Stimulated activated naive CD4-positive, alpha-beta T cell treated with Interleukin-2 at 50 U/mL for 16 hours (primary cell): ENCODE measurements around the gene CCDC136.
A peak's percentile ranks its signal among the peaks of the same experiment; 100 is the strongest.

Experiments used
- DNase-seq: peaks from one replicate; lab custom pipeline; 2025; lab: John Stamatoyannopoulos, UW

Gene CCDC136

DNA sequence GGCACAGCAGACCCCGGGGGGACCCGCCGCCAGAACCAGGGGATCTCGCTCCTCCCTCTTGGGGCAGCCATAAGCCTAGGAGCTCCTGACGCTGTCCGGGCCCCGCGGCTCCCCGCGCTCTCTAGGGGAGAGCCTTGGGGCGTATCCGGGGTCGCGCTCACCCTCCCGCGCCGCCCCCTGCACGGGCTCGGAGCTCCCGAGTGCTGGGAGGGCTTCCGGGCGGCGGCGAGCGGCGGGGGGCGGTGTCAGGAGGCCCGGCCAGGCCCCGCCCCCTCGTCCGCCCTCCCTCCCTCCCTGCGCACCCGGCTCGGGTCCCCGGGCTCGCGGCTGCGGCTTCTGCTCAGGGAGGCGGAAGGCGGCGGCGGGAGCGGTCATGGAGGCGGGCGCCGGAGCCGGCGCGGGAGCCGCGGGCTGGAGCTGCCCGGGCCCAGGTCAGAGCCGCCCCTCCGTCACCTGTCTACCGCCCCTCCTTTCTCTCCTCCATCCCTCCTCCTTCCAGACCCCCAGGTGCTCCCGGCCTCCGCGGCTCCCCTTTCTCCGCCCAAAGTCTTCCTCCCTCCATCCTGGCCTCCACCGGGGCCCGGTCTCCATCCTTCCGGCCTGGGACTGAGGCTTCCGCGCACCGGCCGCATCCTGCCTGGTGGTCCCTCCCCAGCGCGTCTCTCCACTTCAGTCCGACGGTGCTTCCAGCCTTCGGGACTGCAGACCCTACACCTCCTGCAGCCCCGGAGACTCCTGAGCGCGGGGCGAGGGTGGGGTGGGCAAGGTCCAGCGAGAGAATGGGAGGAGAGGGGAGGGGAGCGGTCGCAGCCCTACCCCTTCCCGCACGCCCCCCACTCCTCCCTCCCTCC, at the start of gene CCDC136:
Gene CCDC136, plus strand, starts transcription at position 848 of the 851 bp plus-strand sequence. CDS start 444 bp downstream, outside the sequence.
- DNase-seq = peak; percentile 74

DNA sequence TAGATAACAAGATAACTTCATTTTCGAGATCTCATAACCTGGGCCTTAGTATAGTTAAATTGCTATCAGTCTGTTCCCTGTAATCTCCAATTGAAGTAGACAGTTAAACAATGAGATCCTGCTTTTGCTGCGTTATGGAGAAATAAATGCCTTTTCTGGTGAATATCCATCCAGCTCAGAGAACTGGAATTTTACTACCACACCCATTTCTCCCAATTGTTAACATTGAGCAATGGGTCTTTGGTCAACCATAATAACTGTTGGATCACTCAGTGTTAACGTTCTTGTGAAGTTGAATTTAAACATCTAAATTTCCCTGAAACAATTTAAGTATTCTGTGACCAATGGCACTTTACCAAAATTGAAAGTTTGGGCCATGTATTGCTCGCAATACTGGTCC, 49.6 kb upstream of the CCDC136 start:
- DNase-seq = no peak

DNA sequence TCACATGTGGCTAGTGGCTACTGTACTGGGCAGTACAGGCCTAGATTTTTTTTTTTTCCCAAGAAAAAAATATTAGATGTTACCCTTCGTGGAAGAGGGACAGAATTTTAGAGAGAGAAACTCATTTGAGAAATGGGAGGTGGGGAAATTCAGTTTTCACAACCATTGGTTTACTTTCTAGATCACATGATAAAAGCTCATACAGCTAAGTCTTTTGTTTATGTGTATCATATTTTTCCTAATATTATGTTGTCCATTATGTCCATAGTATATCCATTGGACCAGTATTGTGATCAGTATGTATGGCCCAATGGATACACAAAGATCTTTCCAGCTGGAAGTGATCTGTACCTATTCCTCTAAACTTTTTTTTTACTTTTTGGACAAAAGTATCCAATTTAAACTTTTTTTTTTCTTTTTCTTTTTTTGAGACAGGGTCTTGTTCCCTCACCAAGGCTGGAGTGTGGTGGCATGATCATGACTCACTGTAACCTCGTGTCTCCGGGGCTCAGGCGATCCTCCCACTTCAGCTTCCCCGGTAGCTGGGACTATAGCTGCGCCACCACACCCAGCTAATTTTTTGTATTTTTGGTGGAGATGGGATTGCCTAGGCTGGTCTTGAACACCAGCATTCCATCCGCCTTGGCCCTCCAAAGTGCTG, 48.5 kb upstream of the CCDC136 start:
- no peak for DNase-seq

DNA sequence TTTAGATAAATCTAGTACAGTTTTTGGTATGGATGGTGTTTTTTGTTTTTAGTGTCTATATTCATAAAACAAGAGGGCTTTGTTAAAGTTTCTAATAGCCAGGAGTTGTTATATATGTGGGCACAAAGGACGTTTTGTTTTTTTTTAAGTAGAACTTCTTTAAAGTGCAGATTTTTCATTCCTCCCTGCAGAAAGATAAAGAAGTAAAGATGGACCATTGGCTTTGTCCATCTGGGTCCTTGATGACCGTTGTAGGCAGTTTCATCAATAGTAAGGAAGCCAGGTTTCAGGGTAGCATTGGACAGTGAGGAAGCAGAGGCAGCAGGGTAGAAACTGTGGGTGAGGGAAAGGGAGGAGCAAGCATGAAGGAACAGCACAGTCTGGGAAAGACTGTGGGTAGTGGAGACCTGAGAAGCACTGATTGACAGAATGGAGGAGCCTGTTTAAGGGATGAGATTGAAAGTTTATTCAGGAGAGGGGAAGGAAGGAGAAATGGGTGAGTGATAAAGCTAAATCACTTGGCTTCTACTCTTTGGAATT, 47.3 kb upstream of the CCDC136 start:
- DNase-seq = no peak

DNA sequence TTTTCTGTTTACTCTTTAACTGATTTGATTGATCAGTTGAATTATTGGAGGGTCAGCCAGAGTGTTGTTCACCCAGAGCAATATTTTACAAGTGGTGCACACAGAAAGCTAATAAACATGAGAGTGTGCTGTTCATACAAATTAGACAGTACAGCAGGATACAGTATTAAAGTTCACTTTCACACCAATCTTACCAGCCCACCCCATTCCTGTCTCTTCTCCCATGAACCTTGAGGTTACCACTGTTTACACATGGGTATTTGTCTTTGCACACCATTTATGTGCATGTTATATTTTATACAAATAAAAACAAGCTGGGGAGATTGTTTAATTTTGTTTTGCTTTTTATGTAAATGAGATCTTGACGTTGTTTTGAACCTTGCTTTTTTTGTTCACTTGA, 46.1 kb upstream of the CCDC136 start:
- DNase-seq = no peak

DNA sequence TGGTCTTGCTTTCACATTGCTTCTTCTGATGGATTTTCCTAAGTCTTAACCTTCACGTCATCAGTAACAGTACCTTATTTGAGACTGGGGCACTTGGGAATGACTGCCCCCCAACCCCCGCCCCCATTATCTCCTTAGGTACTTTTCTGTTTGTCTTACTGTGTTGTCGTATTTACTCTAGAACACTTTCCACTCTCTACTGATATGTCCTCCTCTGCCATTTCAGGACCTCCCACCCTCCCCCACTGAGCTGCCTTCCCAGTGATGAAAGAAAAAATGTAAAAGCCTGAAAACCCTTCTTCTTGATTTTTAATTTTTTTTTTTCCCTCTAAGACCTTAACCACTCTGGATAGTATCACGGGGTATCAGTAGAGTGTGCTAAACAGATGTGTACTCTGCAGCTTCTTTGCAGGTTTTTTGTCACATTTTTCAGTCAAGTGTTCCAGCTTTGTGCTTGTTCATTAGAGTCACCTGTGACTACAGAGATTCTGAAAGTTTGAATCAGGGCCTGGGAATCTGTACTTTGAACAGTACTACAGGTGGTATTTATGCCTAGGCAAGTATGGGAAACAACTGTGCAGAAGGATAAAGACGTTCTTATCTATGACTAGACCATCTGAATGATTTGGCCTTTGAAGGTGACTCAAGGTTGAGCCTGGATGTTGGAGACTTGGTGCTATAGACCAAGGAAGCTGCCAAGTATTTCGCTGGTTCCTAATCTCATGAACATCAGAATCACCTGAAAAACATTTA, 44.3 kb upstream of the CCDC136 start:
- no peak for DNase-seq

DNA sequence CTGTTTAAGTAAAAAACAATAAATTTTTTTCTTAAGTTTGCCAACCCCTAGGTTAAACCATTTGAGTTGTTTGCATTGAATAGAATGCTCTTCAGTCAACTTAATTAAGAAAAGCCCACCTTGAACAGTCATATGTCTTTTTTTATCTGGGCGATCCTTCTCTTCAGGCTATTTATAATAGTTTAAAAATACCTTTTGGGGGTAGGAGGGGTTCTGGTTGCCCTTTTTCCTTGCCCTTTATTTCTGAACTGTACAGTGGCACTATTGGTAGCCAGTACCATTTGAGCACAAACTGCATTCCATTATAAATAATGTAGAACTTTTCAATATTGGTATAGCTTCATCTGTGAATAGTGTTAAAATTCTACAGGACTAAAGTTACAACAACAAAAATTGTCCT, 39.5 kb upstream of the CCDC136 start:
- DNase-seq = no peak

DNA sequence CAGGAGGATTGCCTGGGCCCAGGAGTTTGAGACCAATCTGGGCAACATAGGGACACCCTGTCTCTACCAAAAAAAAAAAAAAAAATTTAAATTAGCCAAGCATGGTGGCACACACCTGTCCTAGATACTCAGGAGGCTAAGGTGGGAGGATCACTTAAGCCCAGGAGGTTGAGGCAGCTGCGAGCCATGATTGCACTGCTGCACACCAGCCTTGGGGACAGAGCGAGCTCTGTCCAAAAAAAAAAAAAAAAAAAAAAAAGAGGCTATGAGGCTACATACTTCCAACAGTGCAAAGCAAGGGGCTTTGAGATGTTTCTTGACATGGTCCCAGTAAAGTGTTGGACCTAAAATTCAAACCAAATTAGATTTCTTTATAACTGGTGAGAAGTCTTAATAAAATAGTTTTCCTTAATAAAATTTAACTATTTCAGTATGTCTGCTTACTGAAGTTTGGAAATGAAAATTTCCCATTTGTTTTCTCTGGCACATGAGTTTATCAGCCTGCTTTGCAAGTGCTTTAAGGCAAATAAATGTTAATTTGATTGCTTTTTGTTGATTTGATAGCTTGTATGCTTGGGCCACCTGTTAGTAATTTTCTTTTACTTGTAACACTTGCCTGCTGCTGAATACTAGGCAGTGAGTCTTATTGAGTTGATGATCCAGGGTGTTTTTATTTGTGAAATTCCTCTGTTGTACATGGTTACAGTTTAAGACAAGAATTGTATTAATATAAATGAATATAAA, 36.5 kb upstream of the CCDC136 start:
- DNase-seq = no peak

DNA sequence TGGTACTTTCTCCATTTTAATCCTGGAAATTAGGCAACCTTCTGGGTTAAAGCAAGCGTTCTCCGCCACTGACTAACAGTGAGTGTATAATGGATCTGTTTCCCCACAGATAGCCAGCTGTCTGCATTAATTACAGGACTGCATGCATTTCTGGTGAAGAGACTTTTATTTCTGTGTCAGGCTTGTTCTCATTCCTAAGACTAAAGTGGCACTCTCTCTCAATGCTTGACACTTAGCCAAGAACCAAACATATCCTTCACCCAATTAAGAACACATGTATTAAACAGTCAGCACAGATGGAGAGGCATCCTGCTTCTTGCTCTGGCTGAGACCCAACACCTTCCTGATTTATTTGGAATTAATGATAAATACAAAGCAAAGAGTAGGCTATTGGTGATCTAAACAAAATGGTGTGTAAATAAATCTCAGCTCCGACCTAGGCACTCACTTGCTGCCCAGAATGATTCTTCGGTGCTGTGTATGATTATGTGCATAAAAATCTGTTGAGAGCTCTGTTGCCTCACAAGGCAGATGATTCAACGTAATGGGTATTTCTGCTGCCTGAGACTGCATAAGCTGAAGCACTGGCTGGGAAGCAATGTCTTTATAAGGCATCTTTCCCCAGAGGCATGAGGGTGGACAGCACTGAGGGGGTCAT, 35.8 kb upstream of the CCDC136 start:
- DNase-seq = no peak

DNA sequence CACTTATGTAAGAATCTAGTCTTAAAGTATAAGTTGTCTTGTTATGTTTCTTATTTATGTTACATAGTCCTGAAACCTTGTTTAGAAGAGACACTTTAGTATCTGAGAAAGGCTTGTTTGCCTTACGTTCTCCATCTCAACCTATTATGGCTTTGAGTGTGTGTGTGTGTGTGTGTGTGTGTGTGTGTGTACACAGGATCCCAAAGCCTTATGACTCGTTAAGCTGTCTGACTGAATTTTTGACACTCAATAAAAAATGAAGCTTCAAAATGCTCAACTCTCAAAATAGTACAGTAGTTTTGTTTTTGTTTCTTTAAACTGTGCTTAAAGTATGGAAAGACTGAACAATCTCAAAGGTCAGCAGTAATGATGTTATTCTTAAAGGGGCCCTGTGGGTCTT, 34.6 kb upstream of the CCDC136 start:
- no peak for DNase-seq

DNA sequence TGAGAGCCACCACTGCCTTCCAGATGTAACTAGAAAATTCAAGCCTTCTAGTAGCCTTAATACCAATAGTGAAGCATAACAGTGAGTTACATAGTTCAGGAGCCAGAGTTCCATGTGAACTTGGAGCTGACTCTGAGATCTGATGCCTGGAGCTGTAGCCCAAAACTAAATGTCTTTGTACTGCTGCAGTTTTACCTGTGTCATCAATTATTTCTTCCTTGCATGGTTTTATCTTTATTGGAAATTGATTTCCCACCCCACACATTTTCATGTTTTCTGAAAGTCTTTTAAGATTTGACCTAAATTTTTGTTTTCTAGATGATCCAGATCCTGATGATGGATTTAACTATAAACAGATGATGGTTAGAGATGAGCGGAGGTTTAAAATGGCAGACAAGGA, 33.2 kb upstream of the CCDC136 start:
- no peak for DNase-seq

DNA sequence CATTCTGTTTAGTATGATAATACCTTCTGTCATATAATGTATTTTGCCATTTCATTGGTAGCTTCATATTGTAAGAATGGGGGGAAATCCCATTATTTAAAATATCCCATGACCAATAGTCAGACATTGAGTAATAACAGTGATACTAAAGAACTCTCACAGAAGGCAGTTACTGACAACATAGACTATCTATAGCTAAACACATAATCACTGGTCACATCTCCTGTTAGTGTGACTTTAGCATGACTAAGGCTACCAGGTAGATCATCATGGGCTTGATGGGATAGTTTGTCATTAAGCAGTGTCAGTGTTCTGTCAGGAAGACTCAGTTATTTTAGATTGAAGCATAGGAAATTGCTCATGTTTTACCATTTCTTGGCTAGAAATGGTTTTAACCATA, 32.5 kb upstream of the CCDC136 start:
- no peak for DNase-seq

DNA sequence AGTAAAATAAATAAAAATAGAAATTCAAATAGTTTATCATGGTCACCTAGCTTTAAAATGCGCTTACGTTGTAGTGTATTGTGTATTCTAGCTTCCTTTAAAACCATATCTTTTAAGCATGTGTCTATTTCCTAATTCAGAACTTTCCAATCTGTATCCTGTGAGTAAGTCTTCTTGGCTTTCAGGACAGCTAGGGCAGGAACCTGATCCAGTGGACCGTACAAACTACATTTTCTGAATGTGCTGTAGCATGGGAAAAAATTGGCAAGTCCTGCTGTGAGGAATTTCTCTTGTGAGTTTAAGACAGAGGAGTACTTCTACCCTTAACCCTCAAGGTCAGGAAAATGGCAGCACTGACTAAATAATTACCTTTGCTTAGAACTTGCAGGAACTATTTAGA, 28.2 kb upstream of the CCDC136 start:
- DNase-seq = no peak

DNA sequence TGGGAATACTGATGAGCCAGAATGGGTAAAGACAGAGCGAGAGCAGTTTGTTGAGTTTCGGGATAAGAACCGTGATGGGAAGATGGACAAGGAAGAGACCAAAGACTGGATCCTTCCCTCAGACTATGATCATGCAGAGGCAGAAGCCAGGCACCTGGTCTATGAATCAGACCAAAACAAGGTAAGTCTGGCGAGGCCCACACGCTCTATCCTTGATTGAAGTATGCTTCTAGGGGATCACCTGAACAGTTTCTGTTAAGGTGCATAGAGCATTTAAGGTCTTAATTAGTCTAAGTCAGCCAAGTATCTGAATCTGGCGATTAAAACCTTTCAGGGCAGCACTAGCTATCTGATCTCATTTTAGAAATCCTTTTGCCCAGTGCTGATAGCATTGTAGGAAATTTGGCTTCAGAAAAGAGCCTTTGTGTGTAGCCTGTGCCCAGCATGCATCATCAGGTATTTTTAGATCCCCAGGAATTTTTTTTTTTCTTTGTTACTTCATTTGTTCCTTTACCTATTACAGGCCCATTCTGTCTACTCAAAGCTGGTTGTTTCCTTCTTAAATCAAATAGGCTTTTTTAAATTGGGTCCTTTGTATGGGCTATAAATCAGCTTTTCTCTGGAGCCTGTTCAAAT, 24.2 kb upstream of the CCDC136 start:
- DNase-seq = no peak

DNA sequence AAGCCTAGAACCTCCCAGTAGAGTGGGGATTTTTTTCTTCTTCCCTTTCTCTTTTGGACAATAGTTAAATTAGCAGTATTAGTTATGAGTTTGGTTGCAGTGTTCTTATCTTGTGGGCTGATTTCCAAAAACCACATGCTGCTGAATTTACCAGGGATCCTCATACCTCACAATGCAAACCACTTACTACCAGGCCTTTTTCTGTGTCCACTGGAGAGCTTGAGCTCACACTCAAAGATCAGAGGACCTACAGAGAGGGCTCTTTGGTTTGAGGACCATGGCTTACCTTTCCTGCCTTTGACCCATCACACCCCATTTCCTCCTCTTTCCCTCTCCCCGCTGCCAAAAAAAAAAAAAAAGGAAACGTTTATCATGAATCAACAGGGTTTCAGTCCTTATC, 21.5 kb upstream of the CCDC136 start:
- no peak for DNase-seq

DNA sequence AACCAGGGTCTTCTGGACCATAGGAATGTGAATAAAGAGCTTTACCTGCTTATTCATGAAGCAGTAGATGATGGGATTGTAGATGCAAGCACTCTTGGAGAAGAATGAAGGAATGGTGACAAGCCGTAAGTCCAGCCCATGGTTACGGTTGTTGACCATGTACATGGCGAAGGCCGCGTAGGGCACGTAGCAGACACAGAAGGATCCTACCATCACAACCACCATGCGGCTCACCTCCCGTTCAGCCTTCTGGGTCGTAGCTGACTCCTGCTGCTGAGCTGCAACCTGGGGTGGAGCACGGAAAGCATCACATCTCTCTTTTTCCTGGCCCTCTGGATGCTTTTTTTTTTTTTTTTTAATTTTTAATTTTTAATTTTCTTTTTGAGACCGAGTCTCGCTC, 18.2 kb upstream of the CCDC136 start:
- DNase-seq = no peak

DNA sequence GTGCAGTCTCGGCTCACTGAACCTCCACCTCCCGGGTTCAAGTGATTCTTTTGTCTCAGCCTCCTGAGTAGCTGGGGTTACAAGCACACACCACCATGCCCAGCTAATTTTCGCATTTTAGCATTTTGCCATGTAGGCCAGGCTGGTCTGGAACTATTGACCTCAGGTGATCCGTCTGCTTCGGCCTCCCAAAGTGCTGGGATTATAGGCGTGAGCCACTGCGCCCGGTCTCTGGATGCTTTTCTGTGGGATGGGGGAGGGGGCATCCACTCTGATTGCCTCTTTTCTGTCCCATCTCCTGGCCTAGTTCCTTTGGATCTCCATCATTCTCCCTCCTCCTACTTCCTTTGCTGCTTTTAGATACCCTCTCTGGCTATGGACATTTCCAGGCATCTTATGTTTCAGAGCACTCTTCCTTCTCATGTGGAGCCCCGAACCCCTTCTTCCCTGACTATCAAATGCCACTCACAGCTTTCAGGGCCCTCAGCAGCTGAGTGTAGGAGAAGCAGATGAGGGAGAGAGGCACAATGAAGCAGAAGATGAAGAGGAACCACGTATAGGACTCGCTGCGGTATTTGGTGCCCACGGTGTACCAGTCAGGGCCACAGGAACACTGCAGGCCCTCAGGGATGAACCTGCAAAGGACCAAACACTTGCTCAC, 17.6 kb upstream of the CCDC136 start:
- DNase-seq = no peak

DNA sequence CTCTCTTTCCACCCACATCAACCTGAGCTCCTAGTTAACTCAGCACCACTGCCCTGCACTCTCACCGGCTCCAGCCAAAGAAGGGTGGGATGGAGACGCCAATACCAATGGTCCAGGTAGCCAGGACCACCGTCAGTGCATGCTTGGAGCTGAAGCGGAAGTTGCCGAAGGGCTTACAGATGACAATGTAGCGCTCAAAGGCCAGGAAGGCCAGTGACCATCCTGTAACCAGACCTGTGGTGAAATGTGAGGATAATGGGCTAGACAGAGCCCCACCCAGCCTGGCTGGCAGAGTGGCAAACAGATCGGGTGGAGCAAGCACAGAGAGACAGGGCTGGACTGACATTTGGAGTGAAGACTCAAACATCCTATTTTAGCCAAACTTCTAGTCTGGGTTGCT, 16.8 kb upstream of the CCDC136 start:
- DNase-seq = no peak

DNA sequence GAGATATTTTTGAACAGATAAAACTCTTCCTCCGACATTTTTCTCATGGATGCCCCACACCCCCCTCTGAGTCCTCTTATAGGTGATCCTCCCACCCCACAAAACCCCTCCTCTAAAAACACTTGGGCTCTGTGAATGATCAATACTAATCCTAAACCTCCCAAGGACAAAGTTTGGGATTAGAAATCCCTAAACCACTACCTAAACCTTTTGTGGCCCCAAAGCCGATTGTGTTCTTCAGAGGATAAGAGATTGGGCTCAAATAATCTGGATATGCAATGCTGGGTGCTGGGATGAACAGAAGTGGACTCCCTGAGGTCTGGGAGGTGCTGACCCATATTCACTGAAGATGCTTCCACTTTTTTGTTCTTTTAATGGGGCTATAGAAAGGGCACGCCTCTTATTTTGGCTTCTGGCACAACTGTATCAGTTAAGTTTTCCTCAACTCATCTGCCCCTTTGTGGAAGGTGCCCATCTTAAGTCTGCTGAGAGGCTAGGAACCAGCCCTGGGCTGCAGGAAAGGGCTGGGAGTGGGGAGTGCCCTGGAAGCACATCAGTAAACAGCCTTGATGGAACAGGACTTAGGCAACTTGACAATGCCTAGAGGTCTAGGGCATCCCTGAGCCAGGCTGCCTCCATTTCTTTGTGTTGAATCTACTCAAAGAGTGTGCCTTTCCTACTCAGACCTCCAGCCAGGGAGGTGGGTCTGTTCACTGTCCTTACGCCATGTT, 15.9 kb upstream of the CCDC136 start, which contains the start of gene OPN1SW:
Gene OPN1SW, minus strand, starts transcription at position 51 of the 731 bp plus-strand sequence. Its CDS starts 13 bp downstream, at position 38.
- DNase-seq = no peak
